ENCODE measurements around the gene HEXIM2.
A peak's percentile ranks its signal among the peaks of the same experiment; 100 is the strongest.

The HEXIM2 gene

GRCh38 chr17:45143767-45144198 is 17.9 kb upstream of the HEXIM2 start:
- DNase-seq (ENCODE audit: low spot score): peak; percentile 90

GRCh38 chr17:45144199-45145034 is 17.3 kb upstream of the HEXIM2 start:
- peak; percentile 73 for DNase-seq (ENCODE audit: low spot score)

- no peak for DNase-seq (ENCODE audit: low spot score)
Measured at GRCh38 chr17:45145035-45145389, 16.7 kb upstream of the HEXIM2 start.

- DNase-seq (ENCODE audit: low spot score): no peak
Measured at GRCh38 chr17:45146166-45146565, 15.5 kb upstream of the HEXIM2 start.

- DNase-seq (ENCODE audit: low spot score): no peak
Measured at GRCh38 chr17:45146592-45146889, 15.1 kb upstream of the HEXIM2 start.

GRCh38 chr17:45146890-45147580 is 14.6 kb upstream of the HEXIM2 start:
- peak; percentile 74 for DNase-seq (ENCODE audit: low spot score)

- DNase-seq (ENCODE audit: low spot score): peak; percentile 62
Measured at GRCh38 chr17:45147581-45148182, 14.0 kb upstream of the HEXIM2 start.

GRCh38 chr17:45148183-45149036 is 13.3 kb upstream of the HEXIM2 start, which contains the start of gene HEXIM1:
HEXIM1 (plus strand) TSS chr17:45148475; CDS start chr17:45149191, 716 bp downstream.
- peak; percentile 97 for DNase-seq (ENCODE audit: low spot score)

GRCh38 chr17:45149037-45149668 is 12.5 kb upstream of the HEXIM2 start:
- DNase-seq (ENCODE audit: low spot score): peak; percentile 88

- DNase-seq (ENCODE audit: low spot score): peak; percentile 41
Measured at GRCh38 chr17:45149669-45150664, 11.7 kb upstream of the HEXIM2 start.

GRCh38 chr17:45150911-45151809 is 10.5 kb upstream of the HEXIM2 start:
- DNase-seq (ENCODE audit: low spot score): no peak

- no peak for DNase-seq (ENCODE audit: low spot score)
Measured at GRCh38 chr17:45155029-45155428, 6.6 kb upstream of the HEXIM2 start.

GRCh38 chr17:45155483-45155882 is 6.2 kb upstream of the HEXIM2 start:
- no peak for DNase-seq (ENCODE audit: low spot score)

GRCh38 chr17:45156242-45156641 is 5.4 kb upstream of the HEXIM2 start:
- DNase-seq (ENCODE audit: low spot score): no peak

GRCh38 chr17:45160447-45161287 is 1.0 kb upstream of the HEXIM2 start:
- DNase-seq (ENCODE audit: low spot score): peak; percentile 64

GRCh38 chr17:45162025-45162687 is 481 bp downstream of the HEXIM2 start:
- no peak for DNase-seq (ENCODE audit: low spot score)

- DNase-seq (ENCODE audit: low spot score): no peak
Measured at GRCh38 chr17:45164734-45165269, 3.1 kb downstream of the HEXIM2 start.

All from GM03348 (cell line).